ENCODE results near the gene ITGB5.

GRCh38 chr3:124836448-124836847 lies 50.7 kb downstream of the ITGB5 start:
- TF ChIP-seq POLR2AphosphoS5 (IDR thresholded peaks at IDR 0.05; ENCODE audit: low read depth, low read length) (no peak), TAF1 (IDR thresholded peaks at IDR 0.05; ENCODE audit: low read depth, low read length) (no peak), POLR2A (IDR thresholded peaks at IDR 0.05; ENCODE audit: low read depth, low read length) (no peak), POU2F2 (IDR thresholded peaks at IDR 0.05; ENCODE audit: low read depth, low read length) (no peak), PAX5 (IDR thresholded peaks at IDR 0.05; ENCODE audit: insufficient read depth, low read length, severe bottlenecking) (no peak)
